Measurements from ENCODE around the gene LENG8.

LENG8 gene

GRCh38 chr19:54418030-54418929, 30.7 kb upstream of the LENG8 start:
- Histone ChIP-seq H3K79me2 (ENCODE audit: insufficient read depth, low read length) (no peaks in the 10 kb centered on the region), H3K4me3 (ENCODE audit: insufficient read depth, low read length, poor library complexity, severe bottlenecking) (no peak overlapping the region), H3K9me2 (replicated peaks; ENCODE audit: insufficient read depth, low read length) (no peaks in the 10 kb centered on the region), H4K20me1 (ENCODE audit: low read depth, low read length) (no peaks in the 10 kb centered on the region), H3K4me2 (ENCODE audit: low read depth, low read length, poor library complexity, severe bottlenecking) (no peak overlapping the region), H3K36me3 (ENCODE audit: low read length) (no peaks in the 10 kb centered on the region), H3K27me3 (ENCODE audit: low read length) (no peaks in the 10 kb centered on the region), H3K9ac (ENCODE audit: low read length) (no peak overlapping the region), H2AFZ (ENCODE audit: low read depth, low read length, severe bottlenecking) (no peak overlapping the region), H3F3A (ENCODE audit: insufficient read depth) (no peaks in the 10 kb centered on the region), H3K9me3 (ENCODE audit: insufficient read depth, low read length) (no peaks in the 10 kb centered on the region), H3K27ac (ENCODE audit: low read depth, low read length) (no peak overlapping the region)
- TF ChIP-seq CTCF (IDR thresholded peaks at IDR 0.05; ENCODE audit: insufficient read depth, low read length, poor library complexity, severe bottlenecking) = no peak
- TF ChIP-seq EZH2phosphoT487 (conservative IDR thresholded peaks at IDR 0.05; ENCODE audit: low read length) = no peak

- no peaks in the 10 kb centered on the region for H3K27me3 ChIP-seq (ENCODE audit: low read length)
- H3K9ac ChIP-seq (ENCODE audit: low read length) = no peak overlapping the region
- no peaks in the 10 kb centered on the region for H3K9me2 ChIP-seq (replicated peaks; ENCODE audit: insufficient read depth, low read length)
- no peak overlapping the region for H3K4me2 ChIP-seq (ENCODE audit: low read depth, low read length, poor library complexity, severe bottlenecking)
- no peaks in the 10 kb centered on the region for H3F3A ChIP-seq (ENCODE audit: insufficient read depth)
- no peaks in the 10 kb centered on the region for H3K36me3 ChIP-seq (ENCODE audit: low read length)
- H3K4me3 ChIP-seq (ENCODE audit: insufficient read depth, low read length, poor library complexity, severe bottlenecking) = no peak overlapping the region
- no peak overlapping the region for H2AFZ ChIP-seq (ENCODE audit: low read depth, low read length, severe bottlenecking)
- no peaks in the 10 kb centered on the region for H4K20me1 ChIP-seq (ENCODE audit: low read depth, low read length)
- no peak overlapping the region for H3K27ac ChIP-seq (ENCODE audit: low read depth, low read length)
- no peaks in the 10 kb centered on the region for H3K9me3 ChIP-seq (ENCODE audit: insufficient read depth, low read length)
- TF ChIP-seq CTCF (IDR thresholded peaks at IDR 0.05; ENCODE audit: insufficient read depth, low read length, poor library complexity, severe bottlenecking) (no peak), EZH2phosphoT487 (conservative IDR thresholded peaks at IDR 0.05; ENCODE audit: low read length) (no peak)
- no peaks in the 10 kb centered on the region for H3K79me2 ChIP-seq (ENCODE audit: insufficient read depth, low read length)
Measured at GRCh38 chr19:54418930-54419800, 29.8 kb upstream of the LENG8 start.

GRCh38 chr19:54420068-54420382, 29.0 kb upstream of the LENG8 start:
- H3K9ac ChIP-seq (ENCODE audit: low read length) = no peak overlapping the region

More at GRCh38 chr19:54420068-54420382, 29.0 kb upstream of the LENG8 start:
- H3K27me3 ChIP-seq (ENCODE audit: low read length) = no peaks in the 10 kb centered on the region
- no peaks in the 10 kb centered on the region for H4K20me1 ChIP-seq (ENCODE audit: low read depth, low read length)
- H3K4me3 ChIP-seq (ENCODE audit: insufficient read depth, low read length, poor library complexity, severe bottlenecking) = no peak overlapping the region
- TF ChIP-seq CTCF (IDR thresholded peaks at IDR 0.05; ENCODE audit: insufficient read depth, low read length, poor library complexity, severe bottlenecking) = no peak
- TF ChIP-seq EZH2phosphoT487 (conservative IDR thresholded peaks at IDR 0.05; ENCODE audit: low read length) = no peak
- no peaks in the 10 kb centered on the region for H3K9me2 ChIP-seq (replicated peaks; ENCODE audit: insufficient read depth, low read length)
- H3K27ac ChIP-seq (ENCODE audit: low read depth, low read length) = no peak overlapping the region
- no peaks in the 10 kb centered on the region for H3K9me3 ChIP-seq (ENCODE audit: insufficient read depth, low read length)
- H3K4me2 ChIP-seq (ENCODE audit: low read depth, low read length, poor library complexity, severe bottlenecking) = no peak overlapping the region
- H3F3A ChIP-seq (ENCODE audit: insufficient read depth) = no peaks in the 10 kb centered on the region
- H3K79me2 ChIP-seq (ENCODE audit: insufficient read depth, low read length) = no peaks in the 10 kb centered on the region
- no peak overlapping the region for H2AFZ ChIP-seq (ENCODE audit: low read depth, low read length, severe bottlenecking)
- H3K36me3 ChIP-seq (ENCODE audit: low read length) = no peaks in the 10 kb centered on the region

Measured in SU-DHL-6 (cell line).